Stomach (tissue), 4 donors: ENCODE measurements around the gene LDLR.

ENCODE experiments used
- EP300 ChIP-seq: sonication (generic); formaldehyde crosslinking; IDR thresholded peaks from one replicate; pipeline ENCODE4 v1.6.1; 2017; ENCODE audit warnings: antibody characterized with exemption
- POLR2A ChIP-seq, 4 donors: fragments of 450-650 bp; IDR thresholded peaks; one replicate each; pipeline ENCODE4 v1.6.1; 2016; ENCODE audit warnings: antibody characterized with exemption in 4 of 4, control low read depth in 2 of 4, mild to moderate bottlenecking in 1 of 4, moderate library complexity in 1 of 4
- POLR2AphosphoS5 ChIP-seq, 3 donors: sonication (generic); formaldehyde crosslinking; IDR thresholded peaks; one replicate each; pipeline ENCODE4 v1.6.1; 2016; ENCODE audit warnings: antibody characterized with exemption in 3 of 3

DNA sequence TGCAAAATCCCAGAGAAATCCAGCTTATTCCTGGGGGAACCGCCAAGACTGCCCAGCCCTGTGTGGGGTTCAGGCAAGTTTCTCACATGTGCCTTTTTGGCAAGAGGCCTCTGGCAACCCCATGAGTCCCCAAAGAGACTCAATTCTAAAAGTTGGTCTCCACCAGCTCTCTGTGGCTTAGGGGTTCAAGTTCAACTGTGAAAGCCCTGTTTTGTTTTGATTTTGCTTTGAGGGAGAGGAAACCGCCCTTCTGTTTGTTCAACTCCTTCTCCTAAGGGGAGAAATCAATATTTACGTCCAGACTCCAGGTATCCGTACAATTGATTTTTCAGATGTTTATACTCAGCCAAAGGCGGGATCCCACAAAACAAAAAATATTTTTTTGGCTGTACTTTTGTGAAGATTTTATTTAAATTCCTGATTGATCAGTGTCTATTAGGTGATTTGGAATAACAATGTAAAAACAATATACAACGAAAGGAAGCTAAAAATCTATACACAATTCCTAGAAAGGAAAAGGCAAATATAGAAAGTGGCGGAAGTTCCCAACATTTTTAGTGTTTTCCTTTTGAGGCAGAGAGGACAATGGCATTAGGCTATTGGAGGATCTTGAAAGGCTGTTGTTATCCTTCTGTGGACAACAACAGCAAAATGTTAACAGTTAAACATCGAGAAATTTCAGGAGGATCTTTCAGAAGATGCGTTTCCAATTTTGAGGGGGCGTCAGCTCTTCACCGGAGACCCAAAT lies 583 bp upstream of the LDLR start:
- TF ChIP-seq POLR2A (IDR thresholded peaks at IDR 0.05) (no peak), EP300 (no peak), POLR2AphosphoS5 (IDR thresholded peaks at IDR 0.05) (no peak)
